Brain microvascular endothelial cell (primary cell): ENCODE results near the gene APLP2.

Source experiments
- DNase-seq: peaks from one replicate; pipeline ENCODE4 v3.0.0-alpha.2; 2020
- H3K27ac ChIP-seq: fragments of 250-450 bp; sonication (Bioruptor Pico); 2 replicates; pipeline ENCODE4 v1.5.1; 2020; ENCODE audit warnings: mild to moderate bottlenecking, moderate library complexity
- H3K27me3 ChIP-seq: fragments of 250-450 bp; sonication (Bioruptor Pico); replicated peaks from 2 replicates; pipeline ENCODE4 v1.5.1; 2020; ENCODE audit warnings: mild to moderate bottlenecking
- H3K36me3 ChIP-seq: fragments of 250-450 bp; sonication (Bioruptor Pico); replicated peaks from 2 replicates; pipeline ENCODE4 v1.5.1; 2020; ENCODE audit warnings: mild to moderate bottlenecking
- H3K4me3 ChIP-seq: 2 replicates; pipeline ENCODE4 v1.5.1; 2011; ENCODE audit warnings: low read depth, mild to moderate bottlenecking, control low read depth, low read length, moderate library complexity
- CTCF ChIP-seq: IDR thresholded peaks from 2 replicates; pipeline ENCODE4 v1.5.1; 2011; ENCODE audit warnings: low read depth, mild to moderate bottlenecking, moderate library complexity, low read length, control low read depth, inconsistent platforms; ENCODE audit errors: missing control alignments
- in situ Hi-C: cut with HindIII; loops from 2 replicates; pipeline ENCODE4 v1.10.0; 2017; ENCODE audit warnings: low sequenced_read_pairs, low pct_ligation_motif_present

APLP2 gene

GRCh38 chr11:130126516-130126915, 56.8 kb downstream of the APLP2 start:
- Histone ChIP-seq H3K27me3 (no peaks in the 10 kb centered on the region), H3K4me3 (no peak overlapping the region), H3K27ac (no peak overlapping the region), H3K36me3 (peaks cover 43% of the 10 kb centered on the region)
- no peak for DNase-seq
- in situ Hi-C loops, result loop anchor here (25.0 kb wide), 1 partner anchor 189 kb away; no protein-coding TSS in a partner anchor
- TF ChIP-seq CTCF, result no peak

- Histone ChIP-seq H3K36me3 (peaks cover 44% of the 10 kb centered on the region), H3K27me3 (no peaks in the 10 kb centered on the region), H3K4me3 (no peak overlapping the region), H3K27ac (no peak overlapping the region)
- no peak for DNase-seq
- no peak for TF ChIP-seq CTCF
- in situ Hi-C loops, result loop anchor here (25.0 kb wide), 1 partner anchor 190 kb away; no protein-coding TSS in a partner anchor
These were observed 57.8 kb downstream of the APLP2 start for GRCh38 chr11:130127509-130127908.

DNA sequence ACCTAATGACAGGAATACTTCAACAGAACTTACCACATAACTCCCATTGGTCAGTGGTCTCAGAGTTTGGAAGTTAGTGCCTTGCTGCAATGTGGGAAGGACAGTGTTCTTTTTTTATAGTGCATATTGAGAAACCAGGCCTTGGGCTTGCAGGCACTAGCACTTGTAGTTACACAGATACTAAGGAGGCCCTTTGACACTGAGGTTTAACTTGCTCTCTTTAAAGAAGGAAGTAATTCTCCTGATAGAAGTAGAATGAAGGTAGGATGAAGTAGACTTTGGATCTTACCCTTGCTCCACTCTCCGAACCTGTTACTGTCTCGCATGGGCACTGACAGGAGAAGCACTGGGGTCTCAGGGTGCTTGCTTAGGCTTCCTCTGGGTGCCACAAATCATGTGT, 58.9 kb downstream of the APLP2 start:
- TF ChIP-seq CTCF, result no peak
- Histone ChIP-seq H3K36me3 (peaks cover 46% of the 10 kb centered on the region), H3K27ac (no peak overlapping the region), H3K4me3 (no peak overlapping the region), H3K27me3 (no peaks in the 10 kb centered on the region)
- in situ Hi-C loops, result loop anchor here (25.0 kb wide), 1 partner anchor 191 kb away; no protein-coding TSS in a partner anchor
- DNase-seq, result no peak

DNA sequence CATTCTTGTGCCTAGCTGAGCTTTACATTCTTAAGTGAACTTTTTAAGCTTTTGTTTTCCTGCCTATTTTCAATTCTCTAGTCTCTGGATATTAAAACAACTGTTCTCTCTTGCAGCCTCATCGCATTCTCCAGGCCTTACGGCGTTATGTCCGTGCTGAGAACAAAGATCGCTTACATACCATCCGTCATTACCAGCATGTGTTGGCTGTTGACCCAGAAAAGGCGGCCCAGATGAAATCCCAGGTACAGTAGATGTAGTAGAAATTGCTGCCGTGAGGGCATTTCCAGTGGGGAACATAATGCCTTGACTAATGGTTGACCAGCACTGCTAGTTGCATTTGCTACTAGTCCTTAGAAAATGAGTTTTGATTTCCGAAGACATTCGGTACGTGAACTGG, 60.2 kb downstream of the APLP2 start:
- no peak for DNase-seq
- Histone ChIP-seq H3K36me3 (peaks cover 51% of the 10 kb centered on the region), H3K4me3 (no peak overlapping the region), H3K27ac (no peak overlapping the region), H3K27me3 (no peaks in the 10 kb centered on the region)
- in situ Hi-C loops, result loop anchor here (25.0 kb wide), 1 partner anchor 193 kb away; no protein-coding TSS in a partner anchor
- no peak for TF ChIP-seq CTCF

DNA sequence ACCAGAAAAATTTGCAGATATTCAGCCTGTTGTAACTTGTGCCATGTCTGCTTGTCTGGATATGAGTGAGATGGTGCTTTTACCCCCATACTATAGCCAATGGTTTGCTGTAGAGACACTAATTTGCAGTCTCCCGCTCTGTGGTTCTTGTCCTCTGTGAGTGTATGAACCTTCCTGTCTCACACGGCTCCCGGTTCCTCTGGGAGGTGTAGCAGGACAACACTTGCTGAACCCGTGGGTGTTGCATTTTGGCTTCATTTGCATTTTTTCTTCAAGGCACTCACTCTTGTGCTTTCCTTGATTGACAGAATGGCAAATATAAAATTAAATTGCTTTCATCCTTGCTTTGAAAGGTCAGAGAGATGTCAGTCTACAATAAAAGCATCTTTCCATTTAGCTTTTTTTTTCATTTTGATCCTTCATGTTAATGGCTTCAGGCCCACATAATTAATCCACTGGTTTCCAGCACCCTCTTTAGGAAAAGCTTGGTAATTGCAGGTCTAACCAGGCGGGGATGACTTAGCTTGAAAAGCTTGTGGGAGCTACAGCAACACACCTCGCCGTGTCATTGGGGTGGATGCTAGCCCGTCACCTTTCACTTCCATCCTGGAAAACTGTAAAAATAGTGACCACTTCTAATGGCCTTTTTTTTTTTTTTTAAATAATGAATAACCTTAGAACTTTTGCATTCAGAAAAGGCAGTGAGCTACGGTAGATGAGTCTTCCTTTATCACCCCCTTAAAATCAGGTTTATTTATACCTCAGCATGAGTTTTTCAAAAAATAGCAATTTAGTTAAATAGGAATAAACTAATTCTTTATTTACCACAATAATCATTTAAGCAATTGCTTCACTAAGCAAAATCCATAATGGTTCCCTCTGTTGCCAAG, 62.5 kb downstream of the APLP2 start:
- no peak overlapping the region for H3K4me3 ChIP-seq
- H3K27ac ChIP-seq, result no peak overlapping the region
- TF ChIP-seq CTCF, result peak; percentile 84
- peak; percentile 64 for DNase-seq
- peaks cover 67% of the 10 kb centered on the region for H3K36me3 ChIP-seq
- in situ Hi-C loops, result loop anchor here (25.0 kb wide), 1 partner anchor 195 kb away; no protein-coding TSS in a partner anchor
- H3K27me3 ChIP-seq, result no peaks in the 10 kb centered on the region
